Posterior vena cava (tissue), 2 donors: ENCODE results near the gene CDCA5. TPM values are rescaled to one million over a fixed set of nuclear protein-coding genes. Genes with fewer than 3 reads are reported as not detected.
A peak's percentile ranks its signal among the peaks of the same experiment; 100 is the strongest.

Experiments
- DNase-seq: peaks from one replicate; pipeline ENCODE4 v3.0.0-alpha.2; 2020; ENCODE audit warnings: low spot score
- intact Hi-C, 2 donors: fragments of 100-400 bp; cut with DNase I; formaldehyde crosslinking; loops; one replicate each; pipeline versions ENCODE4 v1.14.1 to v1.14.2; 2022 to 2023
- total RNA-seq, 2 donors: library from RNA; stranded (reverse); fragmentation: NEBNext Ultra II Directional; extraction: Animal tissue kit (Norgen Biotek cat#: 25700); gene quantifications; one replicate each; pipeline ENCODE4 v1.2.1, GENCODE V29; 2021
- donor health status: DM: yes; HTN: yes; CAD: no.
- donor health status: DM: yes; HTN: yes; CAD: no.

Gene CDCA5
- total RNA-seq, 2 donors from 2014 or later, result 0.67 to 1.6 TPM

- intact Hi-C loops, result no loop called here
- no peak for DNase-seq
Observed at GRCh38 chr11:65109231-65110198, 25.7 kb upstream of the CDCA5 start.

GRCh38 chr11:65108469-65109123 is 24.8 kb upstream of the CDCA5 start:
- no peak for DNase-seq
- intact Hi-C loops, result no loop called here

GRCh38 chr11:65107751-65108468 is 24.1 kb upstream of the CDCA5 start:
- no peak for DNase-seq

GRCh38 chr11:65107078-65107477 is 23.2 kb upstream of the CDCA5 start:
- DNase-seq, result no peak
- intact Hi-C loops, result no loop called here

More at GRCh38 chr11:65107751-65108468, 24.1 kb upstream of the CDCA5 start:
- intact Hi-C loops, result no loop called here

- intact Hi-C loops, result no loop called here
- DNase-seq, result no peak
Observed at GRCh38 chr11:65104628-65105027, 20.8 kb upstream of the CDCA5 start.

GRCh38 chr11:65103476-65103875 is 19.6 kb upstream of the CDCA5 start:
- intact Hi-C loops, result no loop called here
- DNase-seq, result no peak

GRCh38 chr11:65102142-65103095 is 18.6 kb upstream of the CDCA5 start:
- intact Hi-C loops, result no loop called here
- no peak for DNase-seq

- intact Hi-C loops, result no loop called here
- no peak for DNase-seq
Observed at GRCh38 chr11:65100674-65101350, 17.0 kb upstream of the CDCA5 start.

GRCh38 chr11:65096926-65097325 is 13.1 kb upstream of the CDCA5 start:
- no peak for DNase-seq

GRCh38 chr11:65095974-65096806 is 12.3 kb upstream of the CDCA5 start, which contains the start of gene VPS51:
Gene VPS51, plus strand, starts transcription at chr11:65096214. Its CDS starts 37 bp downstream, at chr11:65096251.
- DNase-seq, result peak; percentile 96
- intact Hi-C loops, result no loop called here

More at GRCh38 chr11:65096926-65097325, 13.1 kb upstream of the CDCA5 start:
- intact Hi-C loops, result no loop called here

GRCh38 chr11:65095427-65095826 is 11.6 kb upstream of the CDCA5 start:
- intact Hi-C loops, result no loop called here

GRCh38 chr11:65090628-65091027 is 6.8 kb upstream of the CDCA5 start:
- intact Hi-C loops, result no loop called here
- DNase-seq, result no peak

More at GRCh38 chr11:65095427-65095826, 11.6 kb upstream of the CDCA5 start:
- DNase-seq, result no peak

- intact Hi-C loops, result no loop called here
- no peak for DNase-seq
Observed at GRCh38 chr11:65089621-65090020, 5.8 kb upstream of the CDCA5 start.

GRCh38 chr11:65087827-65088226 is 4.0 kb upstream of the CDCA5 start:
- intact Hi-C loops, result no loop called here

GRCh38 chr11:65087216-65087615 is 3.4 kb upstream of the CDCA5 start:
- intact Hi-C loops, result no loop called here
- no peak for DNase-seq

More at GRCh38 chr11:65087827-65088226, 4.0 kb upstream of the CDCA5 start:
- no peak for DNase-seq

GRCh38 chr11:65086809-65087208 is 3.0 kb upstream of the CDCA5 start:
- intact Hi-C loops, result no loop called here
- DNase-seq, result no peak

- no peak for DNase-seq
- intact Hi-C loops, result no loop called here
Observed at GRCh38 chr11:65085446-65085845, 1.6 kb upstream of the CDCA5 start.
